ENCODE results near the gene POMP. TPM values are rescaled to one million over a fixed set of nuclear protein-coding genes. Genes with fewer than 3 reads are reported as not detected.

POMP gene
- total and polyA plus RNA-seq, 2 of the 4 experiments (the other 2 are of a cell fraction), result 60.2 to 68.4 TPM

GRCh38 chr13:28685114-28685513 lies 26.2 kb downstream of the POMP start:
- no peak for DNase-seq

More at GRCh38 chr13:28685114-28685513, 26.2 kb downstream of the POMP start:
- H4K8ac ChIP-seq (ENCODE audit: low read depth in 2 of 2, low read length in 2 of 2), result no peak overlapping the region
- H3K36me3 ChIP-seq (ENCODE audit: control insufficient read depth, insufficient read depth, low read length), result peaks cover 2% of the 10 kb centered on the region
- no peak overlapping the region for H2BK15ac ChIP-seq (ENCODE audit: low read depth, low read length)
- 89% methylated on average over 5 of the region's 12 CpGs; no CpG with 5 or more reads in 1 of the 2 experiments for WGBS, 2 experiments (ENCODE audit: extremely low coverage in 2 of 2, insufficient read length in 1 of 2)
- no peaks in the 10 kb centered on the region for H3K27me3 ChIP-seq (ENCODE audit: control insufficient read depth, insufficient read depth, low read length)
- H4K5ac ChIP-seq (ENCODE audit: low read depth, low read length), result no peak overlapping the region
- in situ Hi-C loops (cut with MboI; ENCODE audit: low sequenced_read_pairs), result no loop called here
- ChIA-PET CTCF (no interaction called here), POLR2A (ENCODE audit: unreplicated experiment) (no interaction called here)
- no peak overlapping the region for H3K23ac ChIP-seq (ENCODE audit: low read depth, low read length)
- TF ChIP-seq CTCF (conservative IDR thresholded peaks at IDR 0.05; ENCODE audit: low read depth, low read length) (no peak), NFE2L2 (IDR thresholded peaks at IDR 0.05; ENCODE audit: low read depth, low read length) (no peak), ELK1 (IDR thresholded peaks at IDR 0.05; ENCODE audit: borderline replicate concordance, low read depth, low read length) (no peak), RFX5 (IDR thresholded peaks at IDR 0.05; ENCODE audit: low read depth, low read length) (no peak), MAZ (IDR thresholded peaks at IDR 0.05; ENCODE audit: borderline replicate concordance, low read depth, low read length) (no peak), USF2 (IDR thresholded peaks at IDR 0.05; ENCODE audit: low read depth, low read length) (no peak), MXI1 (IDR thresholded peaks at IDR 0.05; ENCODE audit: borderline replicate concordance, low read depth, low read length) (no peak), CHD1 (IDR thresholded peaks at IDR 0.05; ENCODE audit: low read depth, low read length) (no peak), MAFK (IDR thresholded peaks at IDR 0.05; ENCODE audit: low read depth, low read length) (no peak), FOS (IDR thresholded peaks at IDR 0.05; ENCODE audit: low read depth, low read length) (no peak), BHLHE40 (IDR thresholded peaks at IDR 0.05; ENCODE audit: low read depth, low read length) (no peak), RCOR1 (IDR thresholded peaks at IDR 0.05; ENCODE audit: insufficient replicate concordance, low read length) (no peak), SMC3 (IDR thresholded peaks at IDR 0.05; ENCODE audit: low read depth, low read length) (no peak), CEBPB (IDR thresholded peaks at IDR 0.05; ENCODE audit: low read depth, low read length) (no peak), RAD21 (IDR thresholded peaks at IDR 0.05; ENCODE audit: low read length) (no peak), POLR2A (IDR thresholded peaks at IDR 0.05; ENCODE audit: low read depth, low read length) (no peak)
- H2BK20ac ChIP-seq (ENCODE audit: low read depth, low read length), result no peak overlapping the region
- BruUV-seq (replicated peaks), result no TSS peak
- ATAC-seq (ENCODE audit: low read depth), result no peak
- no peak overlapping the region for H2AK5ac ChIP-seq (ENCODE audit: low read depth, low read length)
- H4K91ac ChIP-seq (ENCODE audit: insufficient read depth, low read depth, low read length), result no peak overlapping the region
- no peak overlapping the region for H3K18ac ChIP-seq (ENCODE audit: low read depth, low read length)
- no peaks in the 10 kb centered on the region for H3K9me1 ChIP-seq (ENCODE audit: insufficient read depth, low read length)
- H2AK9ac ChIP-seq (replicated peaks; ENCODE audit: low read depth, low read length, poor library complexity), result no peak overlapping the region
- H3K14ac ChIP-seq (replicated peaks; ENCODE audit: low read depth, low read length), result no peak overlapping the region
- intact Hi-C loops (cut with micrococcal nuclease), result no loop called here
- H2BK5ac ChIP-seq (ENCODE audit: low read depth, low read length, poor library complexity, severe bottlenecking), result no peak overlapping the region
- no peak overlapping the region for H2BK120ac ChIP-seq (ENCODE audit: low read depth, low read length)
- no peak overlapping the region for H3K27ac ChIP-seq (ENCODE audit: insufficient read depth, low read length)
- H3K9me3 ChIP-seq (ENCODE audit: control insufficient read depth, insufficient read depth, low read length), result no peaks in the 10 kb centered on the region
- no peak overlapping the region for H3K4ac ChIP-seq (ENCODE audit: low read depth, low read length)
- H3K79me1 ChIP-seq (ENCODE audit: low read depth in 1 of 2, low read length in 2 of 2), result no peaks in the 10 kb centered on the region
- no peak overlapping the region for H3K4me2 ChIP-seq (ENCODE audit: low read depth, low read length)
- H2AFZ ChIP-seq (replicated peaks; ENCODE audit: low read length, poor library complexity), result no peak overlapping the region
- dilution Hi-C loops (cut with HindIII; ENCODE audit: low sequenced_read_pairs, unreplicated experiment), result no loop called here
- H3K4me1 ChIP-seq (ENCODE audit: control insufficient read depth, insufficient read depth, low read length), result no peaks in the 10 kb centered on the region
- H3K4me3 ChIP-seq (ENCODE audit: insufficient read depth, low read depth, low read length), result no peak overlapping the region
- H3K56ac ChIP-seq (ENCODE audit: extremely low read depth, insufficient read depth, low read length), result no peak overlapping the region
- no peak overlapping the region for H3K9ac ChIP-seq (ENCODE audit: low read depth, low read length)
- no peaks in the 10 kb centered on the region for H4K20me1 ChIP-seq (ENCODE audit: insufficient read depth, low read length)

All from IMR-90 (cell line).